Lower leg skin (tissue), 3 donors: ENCODE results near the gene ADGRE3.

ENCODE experiments used
- CTCF ChIP-seq, 3 donors: fragments of 450-650 bp; IDR thresholded peaks; one replicate each; pipeline ENCODE4 v1.5.1; 2016; ENCODE audit warnings: antibody characterized with exemption in 3 of 3, mild to moderate bottlenecking in 3 of 3, moderate library complexity in 2 of 3
- POLR2A ChIP-seq, 2 donors: fragments of 450-650 bp; IDR thresholded peaks; one replicate each; pipeline ENCODE4 v1.6.1; 2016 to 2017; ENCODE audit warnings: antibody characterized with exemption in 2 of 2, mild to moderate bottlenecking in 1 of 2, moderate library complexity in 1 of 2

- TF ChIP-seq CTCF (IDR thresholded peaks at IDR 0.05) (no peak), POLR2A (IDR thresholded peaks at IDR 0.05) (no peak)
Measured at GRCh38 chr19:14673088-14673487, 1.6 kb downstream of the ADGRE3 start.
